ENCODE results near the gene LY6G6F.

GRCh38 chr6:31663126-31663960, 43.3 kb upstream of the LY6G6F start:
- TF ChIP-seq CTCF (IDR thresholded peaks at IDR 0.05; ENCODE audit: low read length) (no peak), EZH2 (optimal IDR thresholded peaks at IDR 0.05; ENCODE audit: low read depth, low read length) (no peak), EZH2phosphoT487 (IDR thresholded peaks at IDR 0.05; ENCODE audit: low read length) (no peak)

Data from MM.1S (cell line).